Thoracic aorta (tissue), 2 donors: ENCODE data around the gene UCKL1. TPM values are rescaled to one million over a fixed set of nuclear protein-coding genes. Genes with fewer than 3 reads are reported as not detected.
"Not testable (repeated sequence)": the region's sequence is repeated elsewhere in the genome, so short reads cannot be mapped to it uniquely, and the experiment has no call there.

Experiments used
- ATAC-seq: fragments of 150-250 bp; one replicate; pipeline ENCODE4 v1.8.0; 2017; ENCODE audit warnings: low read depth; ENCODE audit not compliant: insufficient number of reproducible peaks, low FRiP score
- DNase-seq: peaks from one replicate; pipeline ENCODE4 v3.0.0-alpha.2; 2020; ENCODE audit warnings: low spot score
- H3K27ac ChIP-seq, 2 donors: fragments of 200-600 bp; sonication (generic); 1 replicate in 1 of 2; 2 replicates in 1 of 2; pipeline ENCODE4 v1.5.1; 2016; ENCODE audit warnings: mild to moderate bottlenecking in 2 of 2, moderate library complexity in 2 of 2
- H3K27me3 ChIP-seq: fragments of 200-600 bp; sonication (generic); replicated peaks from 2 replicates; pipeline ENCODE4 v1.6.0; 2016; ENCODE audit warnings: mild to moderate bottlenecking; ENCODE audit not compliant: insufficient read depth
- H3K36me3 ChIP-seq: fragments of 200-600 bp; sonication (generic); one replicate; pipeline ENCODE4 v1.5.1; 2016
- H3K4me1 ChIP-seq, 2 donors: fragments of 200-600 bp; sonication (generic); 1 replicate in 1 of 2; 2 replicates in 1 of 2; pipeline versions ENCODE4 v1.5.1 to v1.6.0; 2016; ENCODE audit warnings: low read depth in 2 of 2, mild to moderate bottlenecking in 1 of 2; ENCODE audit not compliant: control insufficient read depth in 1 of 2
- H3K4me3 ChIP-seq: fragments of 200-600 bp; sonication (generic); 2 replicates; pipeline ENCODE4 v1.5.1; 2016; ENCODE audit warnings: mild to moderate bottlenecking
- H3K9me3 ChIP-seq: fragments of 200-600 bp; sonication (generic); 2 replicates; pipeline ENCODE4 v1.5.1; 2016
- CTCF ChIP-seq: fragments of 200-600 bp; sonication (generic); IDR thresholded peaks from one replicate; pipeline ENCODE4 v1.5.1; 2019; ENCODE audit warnings: antibody characterized with exemption
- total RNA-seq, 2 donors: library from RNA; depleted of rRNA; stranded (reverse); fragments of >200 nt; gene quantifications; one replicate each; pipeline versions ENCODE4 v1.1.0 to v1.2.3, GENCODE V29; 2016

UCKL1 gene
- total RNA-seq, 2 donors from 2014 or later: 27.3 to 40.5 TPM

- Histone ChIP-seq H3K27me3 (no peaks in the 10 kb centered on the region), H3K36me3 (peaks cover 3% of the 10 kb centered on the region), H3K27ac (no peak overlapping the region), H3K4me1 (peaks cover 17 to 39% of the 10 kb centered on the region in 2 donors), H3K9me3 (no peaks in the 10 kb centered on the region), H3K4me3 (peak overlapping the region; percentile 96)
- TF ChIP-seq CTCF: no peak
- ATAC-seq (no peak), DNase-seq (no peak)
Measured at GRCh38 chr20:63979229-63979556, 23.0 kb upstream of the UCKL1 start.

GRCh38 chr20:63978319-63979228, 22.4 kb upstream of the UCKL1 start:
- ATAC-seq (no peak), DNase-seq (no peak)
- Histone ChIP-seq H3K4me1 (peaks cover 17 to 45% of the 10 kb centered on the region in 2 donors), H3K9me3 (no peaks in the 10 kb centered on the region), H3K27ac (no peak overlapping the region), H3K27me3 (no peaks in the 10 kb centered on the region), H3K36me3 (no peaks in the 10 kb centered on the region), H3K4me3 (peak overlapping the region; percentile 96)
- no peak for TF ChIP-seq CTCF

GRCh38 chr20:63977739-63978276, 21.6 kb upstream of the UCKL1 start:
- H3K4me1 ChIP-seq: peaks cover 17 to 43% of the 10 kb centered on the region in 2 donors
- no peak overlapping the region for H3K27ac ChIP-seq
- H3K36me3 ChIP-seq: no peaks in the 10 kb centered on the region
- no peak overlapping the region for H3K4me3 ChIP-seq
- no peak for DNase-seq
- H3K9me3 ChIP-seq: no peaks in the 10 kb centered on the region
- no peak for TF ChIP-seq CTCF
- H3K27me3 ChIP-seq: no peaks in the 10 kb centered on the region
- ATAC-seq: no peak

GRCh38 chr20:63976980-63977738, 20.9 kb upstream of the UCKL1 start:
- no peak for TF ChIP-seq CTCF
- no peaks in the 10 kb centered on the region for H3K27me3 ChIP-seq
- no peaks in the 10 kb centered on the region for H3K9me3 ChIP-seq
- no peak overlapping the region for H3K27ac ChIP-seq
- H3K4me1 ChIP-seq: peaks cover 13 to 37% of the 10 kb centered on the region in 2 donors
- DNase-seq (no peak), ATAC-seq (no peak)
- no peak overlapping the region for H3K4me3 ChIP-seq
- H3K36me3 ChIP-seq: no peaks in the 10 kb centered on the region

GRCh38 chr20:63976511-63976910, 20.3 kb upstream of the UCKL1 start:
- not testable (repeated sequence) for ATAC-seq, H3K9me3 ChIP-seq, H3K36me3 ChIP-seq, DNase-seq, H3K27ac ChIP-seq, H3K4me3 ChIP-seq, H3K27me3 ChIP-seq
- H3K4me1 ChIP-seq: peaks cover 7 to 31% of the 10 kb centered on the region in 2 donors
